ENCODE measurements around the gene VPS26C. TPM values are rescaled to one million over a fixed set of nuclear protein-coding genes. Genes with fewer than 3 reads are reported as not detected.

Gene VPS26C
- total RNA-seq, 1 experiment from 2014 or later = 46.2 TPM

DNA sequence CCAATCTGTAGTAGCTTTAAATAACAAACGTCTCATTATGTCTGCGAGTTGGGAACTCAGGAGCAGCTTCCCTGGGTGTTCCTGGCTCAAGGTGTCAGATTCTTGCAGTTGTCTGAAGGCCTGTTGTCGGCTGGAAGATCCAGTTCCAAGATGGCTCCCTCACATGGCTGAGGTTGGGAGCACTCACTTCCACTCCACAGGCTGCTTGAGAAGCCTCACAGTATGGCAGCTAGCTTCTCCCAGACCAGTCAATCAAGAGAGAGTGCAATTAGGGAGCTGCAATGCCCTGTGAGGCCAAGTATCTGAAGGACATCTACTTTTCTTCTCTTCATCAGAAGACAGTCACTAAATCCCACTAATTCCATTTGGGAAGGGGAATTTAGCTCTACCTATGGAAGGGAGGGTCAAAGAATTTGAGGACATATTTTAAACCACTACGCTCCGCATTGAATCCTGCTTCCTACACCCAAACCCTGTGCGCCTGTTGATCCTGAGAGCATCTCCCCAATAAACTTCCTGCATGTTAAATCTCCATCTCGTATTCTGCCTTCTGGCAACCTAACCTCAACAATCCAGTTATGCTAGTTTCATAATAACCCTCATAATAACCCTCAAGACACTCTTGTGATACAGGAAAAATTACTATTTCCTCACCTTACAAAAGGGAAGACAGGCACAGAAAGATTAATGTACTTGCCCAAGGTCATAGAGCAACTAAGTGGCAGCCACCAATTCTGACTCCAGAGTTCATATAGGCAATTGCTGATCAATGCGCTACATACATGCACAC, 3.6 kb upstream of the VPS26C start:
- no peak for TF ChIP-seq EZH2 (IDR thresholded peaks at IDR 0.05; ENCODE audit: low read depth)
- TF ChIP-seq, protein P1, sequence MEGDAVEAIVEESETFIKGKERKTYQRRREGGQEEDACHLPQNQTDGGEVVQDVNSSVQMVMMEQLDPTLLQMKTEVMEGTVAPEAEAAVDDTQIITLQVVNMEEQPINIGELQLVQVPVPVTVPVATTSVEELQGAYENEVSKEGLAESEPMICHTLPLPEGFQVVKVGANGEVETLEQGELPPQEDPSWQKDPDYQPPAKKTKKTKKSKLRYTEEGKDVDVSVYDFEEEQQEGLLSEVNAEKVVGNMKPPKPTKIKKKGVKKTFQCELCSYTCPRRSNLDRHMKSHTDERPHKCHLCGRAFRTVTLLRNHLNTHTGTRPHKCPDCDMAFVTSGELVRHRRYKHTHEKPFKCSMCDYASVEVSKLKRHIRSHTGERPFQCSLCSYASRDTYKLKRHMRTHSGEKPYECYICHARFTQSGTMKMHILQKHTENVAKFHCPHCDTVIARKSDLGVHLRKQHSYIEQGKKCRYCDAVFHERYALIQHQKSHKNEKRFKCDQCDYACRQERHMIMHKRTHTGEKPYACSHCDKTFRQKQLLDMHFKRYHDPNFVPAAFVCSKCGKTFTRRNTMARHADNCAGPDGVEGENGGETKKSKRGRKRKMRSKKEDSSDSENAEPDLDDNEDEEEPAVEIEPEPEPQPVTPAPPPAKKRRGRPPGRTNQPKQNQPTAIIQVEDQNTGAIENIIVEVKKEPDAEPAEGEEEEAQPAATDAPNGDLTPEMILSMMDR (conservative IDR thresholded peaks at IDR 0.05) = no peak
- Histone ChIP-seq H3K36me3 (ENCODE audit: low read depth) (no peaks in the 10 kb centered on the region), H2AFZ (no peak overlapping the region), H3F3A (ENCODE audit: insufficient read depth, low read depth) (peaks cover 14% of the 10 kb centered on the region; the same call in 1 of the 2 replicates), H3K27me3 (ENCODE audit: insufficient read depth, low read depth) (no peaks in the 10 kb centered on the region), H3K4me1 (replicated peaks; ENCODE audit: insufficient read depth) (peaks cover 20% of the 10 kb centered on the region), H3K27ac (no peak overlapping the region), H3K4me2 (no peak overlapping the region), H3K79me2 (ENCODE audit: low read depth) (peaks cover 16% of the 10 kb centered on the region), H3K4me3 (no peak overlapping the region), H4K20me1 (ENCODE audit: insufficient read depth) (no peaks in the 10 kb centered on the region), H3K9me3 (ENCODE audit: insufficient read depth, low read depth) (no peaks in the 10 kb centered on the region), H3K9me2 (ENCODE audit: insufficient read depth) (no peaks in the 10 kb centered on the region)
- ChIA-PET POLR2A (ENCODE audit: unreplicated experiment) (no interaction called here), CTCF (no interaction called here)
- peak in 1 of 2 experiments; percentile 76 for DNase-seq
- intact Hi-C loops (cut with micrococcal nuclease; ENCODE audit: unreplicated experiment) = no loop called here
- no TSS peak for BruUV-seq (replicated peaks)

DNA sequence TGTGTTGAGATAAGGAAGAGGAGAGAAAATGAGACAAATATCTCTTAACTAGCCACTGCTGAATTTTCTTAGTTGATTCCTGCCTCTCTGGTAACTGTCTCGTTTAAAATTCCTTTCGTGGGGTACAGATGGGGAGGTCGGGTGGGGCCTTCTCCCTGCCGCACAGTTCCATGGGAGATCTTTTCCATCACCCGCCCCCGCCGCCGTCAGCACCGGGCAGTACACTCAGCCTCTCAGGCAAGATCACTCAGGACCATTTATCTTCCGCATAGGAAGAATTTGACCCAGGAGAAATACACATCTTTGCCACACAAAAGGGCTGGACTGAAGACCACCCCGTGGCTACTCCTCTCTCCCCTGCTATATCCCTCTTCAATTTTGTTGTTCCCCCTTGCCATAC, 2.3 kb upstream of the VPS26C start:
- CTCF ChIA-PET = no interaction called here
- H3K27ac ChIP-seq = no peak overlapping the region
- intact Hi-C loops (cut with micrococcal nuclease; ENCODE audit: unreplicated experiment) = loop anchor here (5.0 kb wide), 2 partner anchors 188 to 197 kb away; partner anchors contain the start of genes PIGP and TTC3

DNA sequence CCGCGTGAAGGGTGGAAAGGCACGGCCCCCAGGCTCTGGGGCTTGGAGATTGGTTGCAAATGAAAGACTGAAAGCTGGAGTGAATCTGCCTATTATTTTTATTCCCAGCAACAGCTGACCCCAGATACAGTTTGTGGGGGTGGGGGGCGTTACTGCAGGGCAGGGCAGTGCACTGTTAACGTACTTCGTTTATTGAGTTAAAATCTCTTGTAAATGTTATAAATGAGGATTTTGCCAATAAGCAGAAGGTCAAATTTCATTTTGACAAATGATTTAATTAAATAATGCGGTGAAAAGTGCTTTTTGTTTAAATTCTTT, 1.0 kb upstream of the VPS26C start:
- H3K4me2 ChIP-seq = peak overlapping the region; percentile 86
- BruUV-seq (replicated peaks) = no TSS peak
- no peaks in the 10 kb centered on the region for H3K36me3 ChIP-seq (ENCODE audit: low read depth)
- H3F3A ChIP-seq (ENCODE audit: insufficient read depth, low read depth) = peaks cover 17% of the 10 kb centered on the region; the same call in 1 of the 2 replicates
- DNase-seq = no peak
- peak overlapping the region; percentile 92 for H3K27ac ChIP-seq
- no peak for TF ChIP-seq EZH2 (IDR thresholded peaks at IDR 0.05; ENCODE audit: low read depth)
- TF ChIP-seq, protein P1 (conservative IDR thresholded peaks at IDR 0.05) = no peak
- H3K9me2 ChIP-seq (ENCODE audit: insufficient read depth) = no peaks in the 10 kb centered on the region
- no peaks in the 10 kb centered on the region for H3K27me3 ChIP-seq (ENCODE audit: insufficient read depth, low read depth)
- H3K9me3 ChIP-seq (ENCODE audit: insufficient read depth, low read depth) = no peaks in the 10 kb centered on the region
- H4K20me1 ChIP-seq (ENCODE audit: insufficient read depth) = no peaks in the 10 kb centered on the region
- peak overlapping the region; percentile 83 for H2AFZ ChIP-seq
- peaks cover 43% of the 10 kb centered on the region for H3K79me2 ChIP-seq (ENCODE audit: low read depth)
- peak overlapping the region; percentile 82 for H3K4me3 ChIP-seq
- intact Hi-C loops (cut with micrococcal nuclease; ENCODE audit: unreplicated experiment) = loop anchor here (1.0 to 5.0 kb wide), 3 partner anchors 102 to 196 kb away; partner anchors contain the start of genes PIGP and TTC3
- H3K4me1 ChIP-seq (replicated peaks; ENCODE audit: insufficient read depth) = peaks cover 20% of the 10 kb centered on the region
- CTCF ChIA-PET = no interaction called here
- POLR2A ChIA-PET (ENCODE audit: unreplicated experiment) = interaction anchor here (0.5 to 0.7 kb wide), 3 partner anchors 69 to 305 kb away, joined by 3 to 6 read pairs (median 3); no protein-coding TSS in a partner anchor

More for the DNA sequence above, 2.3 kb upstream of the VPS26C start:
- no peak overlapping the region for H2AFZ ChIP-seq
- no peaks in the 10 kb centered on the region for H3K9me3 ChIP-seq (ENCODE audit: insufficient read depth, low read depth)
- DNase-seq = no peak
- H3K36me3 ChIP-seq (ENCODE audit: low read depth) = no peaks in the 10 kb centered on the region
- TF ChIP-seq EZH2 (IDR thresholded peaks at IDR 0.05; ENCODE audit: low read depth) = no peak
- TF ChIP-seq, protein P1 (conservative IDR thresholded peaks at IDR 0.05) = no peak
- no peak overlapping the region; the same call in 1 of the 2 replicates for H3K4me2 ChIP-seq
- no peaks in the 10 kb centered on the region for H3K27me3 ChIP-seq (ENCODE audit: insufficient read depth, low read depth)
- peaks cover 20% of the 10 kb centered on the region for H3K4me1 ChIP-seq (replicated peaks; ENCODE audit: insufficient read depth)
- POLR2A ChIA-PET (ENCODE audit: unreplicated experiment) = no interaction called here
- no peaks in the 10 kb centered on the region for H3K9me2 ChIP-seq (ENCODE audit: insufficient read depth)
- no peaks in the 10 kb centered on the region for H4K20me1 ChIP-seq (ENCODE audit: insufficient read depth)
- no TSS peak for BruUV-seq (replicated peaks)
- peaks cover 29% of the 10 kb centered on the region for H3K79me2 ChIP-seq (ENCODE audit: low read depth)
- H3F3A ChIP-seq (ENCODE audit: insufficient read depth, low read depth) = peaks cover 17% of the 10 kb centered on the region; the same call in 1 of the 2 replicates
- H3K4me3 ChIP-seq = no peak overlapping the region
